BLaER1 treated with 17β-estradiol and CSF1 and Interleukin-3, amounts not matched to agents 10 nM and 100 nM (cell line): ENCODE measurements around the gene AIFM1.

ENCODE experiments used
- H3K27ac ChIP-seq, 11 experiments: shearing (Covaris generic); formaldehyde crosslinking; 2 replicates each; pipeline ENCODE4 v1.8.1; 2022
- H3K27me3 ChIP-seq, 11 experiments: shearing (Covaris generic); formaldehyde crosslinking; 2 replicates each; pipeline ENCODE4 v1.8.1; 2022
- H3K36me3 ChIP-seq, 11 experiments: shearing (Covaris generic); formaldehyde crosslinking; 2 replicates each; pipeline ENCODE4 v1.8.1; 2022
- H3K4me1 ChIP-seq, 10 experiments: shearing (Covaris generic); formaldehyde crosslinking; 2 replicates each; pipeline ENCODE4 v1.8.1; 2022
- H3K4me2 ChIP-seq, 11 experiments: shearing (Covaris generic); formaldehyde crosslinking; 2 replicates each; pipeline ENCODE4 v1.8.1; 2022
- H3K4me3 ChIP-seq, 10 experiments: shearing (Covaris generic); formaldehyde crosslinking; 2 replicates each; pipeline ENCODE4 v1.8.1; 2022
- H3K9ac ChIP-seq, 11 experiments: shearing (Covaris generic); formaldehyde crosslinking; 2 replicates each; pipeline ENCODE4 v1.8.1; 2022
- H3K9me3 ChIP-seq, 11 experiments: shearing (Covaris generic); formaldehyde crosslinking; replicated peaks in 1 of 11; 2 replicates each; pipeline ENCODE4 v1.8.1; 2022
- H4K20me1 ChIP-seq, 11 experiments: shearing (Covaris generic); formaldehyde crosslinking; 2 replicates each; pipeline ENCODE4 v1.8.1; 2022
- Cebpa-rat ChIP-seq, 11 experiments: shearing (Covaris generic); IDR thresholded peaks; 2 replicates each; pipeline ENCODE4 v1.8.1; 2022

AIFM1 gene

DNA sequence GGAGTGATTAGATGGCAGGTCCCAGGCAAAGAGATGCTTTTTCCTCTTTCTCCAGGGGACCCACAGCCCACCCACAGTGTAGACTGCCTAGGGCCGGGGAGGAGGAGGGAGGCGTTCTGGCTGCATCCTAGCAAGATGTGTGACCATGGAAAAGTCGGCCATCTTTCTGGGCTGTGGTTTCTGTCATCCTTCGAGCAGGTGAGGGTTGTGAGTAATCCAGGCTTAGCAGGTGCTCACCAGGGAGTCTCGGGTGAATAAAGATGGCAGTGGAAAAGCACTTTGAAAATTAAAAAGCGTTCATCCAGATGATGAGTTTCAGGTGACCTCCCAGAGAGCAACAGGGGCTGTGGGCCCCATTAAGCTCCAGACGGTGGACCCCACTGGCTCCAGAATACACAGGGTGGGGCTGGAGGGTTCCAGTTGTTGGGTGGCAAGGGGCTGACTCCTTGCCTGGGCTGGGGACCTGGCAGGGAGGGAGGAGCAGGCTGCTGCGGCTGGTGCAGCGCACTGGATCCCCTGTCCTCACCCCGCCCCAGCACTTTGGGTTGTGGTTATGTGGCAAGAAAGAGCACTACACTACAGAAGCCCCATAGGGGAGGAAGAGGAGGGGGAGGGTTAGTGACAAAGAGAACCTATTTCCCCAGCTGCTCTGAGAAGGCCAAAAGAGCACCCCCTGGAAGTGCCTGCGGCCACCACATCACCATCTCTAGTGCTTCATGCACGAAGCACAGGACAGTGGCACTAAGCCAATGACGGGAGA, 79.0 kb downstream of the AIFM1 start:
- Histone ChIP-seq H3K4me1 (peaks cover 93 to 99% (median 96%) of the 10 kb centered on the region in 10 experiments), H3K9ac (peak overlapping the region; percentile 51 to 76 (median 60); a peak in 21 of 22 replicates), H4K20me1 (peaks cover 14 to 87% (median 60%) of the 10 kb centered on the region in 11 experiments; a peak in 18 of 22 replicates), H3K27ac (peak overlapping the region; percentile 20 to 84 (median 74); a peak in 20 of 22 replicates), H3K27me3 (peaks cover 75 to 97% (median 88%) of the 10 kb centered on the region in 11 experiments), H3K4me2 (peak overlapping the region; percentile 78 to 95 (median 88)), H3K9me3 (no peaks in the 10 kb centered on the region), H3K4me3 (peak overlapping the region in 9 of 10 experiments; percentile 5 to 65 (median 45); a peak in 15 of 20 replicates), H3K36me3 (peaks cover 0 to 4% (median 0%) of the 10 kb centered on the region in 11 experiments; a peak in 1 of 22 replicates)
- no peak for TF ChIP-seq Cebpa-rat (IDR thresholded peaks at IDR 0.05)

DNA sequence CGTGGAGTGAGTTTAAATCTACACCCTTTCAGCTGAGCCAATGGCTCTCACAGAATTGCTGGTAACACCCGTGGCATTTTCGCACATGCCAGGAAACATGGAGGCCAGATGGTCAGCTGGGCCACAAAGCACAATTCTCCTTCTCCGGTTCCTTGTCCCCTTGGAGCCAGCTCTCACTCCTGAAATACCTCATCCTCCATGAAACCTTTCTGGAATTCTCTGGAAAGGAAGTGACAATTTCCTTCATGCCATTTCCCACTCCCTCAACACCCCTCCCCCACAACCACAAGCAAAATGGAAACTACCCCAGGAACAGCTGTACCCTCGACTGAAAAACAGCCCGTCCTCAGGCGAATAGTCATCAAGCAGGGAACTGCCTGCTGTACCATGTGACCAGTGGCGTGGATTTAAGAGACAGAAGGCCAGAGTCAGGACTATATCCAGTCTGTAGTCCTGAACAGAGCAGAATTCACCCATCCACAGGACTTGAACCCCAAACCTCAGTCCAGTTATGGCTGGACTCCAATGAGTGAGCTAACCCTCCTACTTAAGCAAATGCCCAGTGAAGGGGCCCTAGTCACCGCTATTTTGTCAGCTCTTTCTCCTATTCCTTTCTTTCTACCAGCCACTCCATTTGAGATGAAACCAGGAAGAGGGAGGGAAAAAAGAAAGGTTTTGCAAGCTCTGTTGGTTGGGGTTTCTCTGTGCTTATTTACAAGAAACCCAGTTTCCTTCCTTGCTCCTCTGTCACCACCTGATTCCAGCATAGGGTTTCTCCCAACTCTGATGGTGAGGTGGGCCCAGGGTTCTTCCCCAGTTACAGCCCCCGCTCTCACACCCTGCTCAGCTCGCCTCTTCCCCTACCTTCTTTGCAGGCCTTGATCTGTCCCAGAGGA, 79.8 kb downstream of the AIFM1 start:
- peak overlapping the region; percentile 51 to 76 (median 60); a peak in 21 of 22 replicates for H3K9ac ChIP-seq
- peaks cover 80 to 99% (median 94%) of the 10 kb centered on the region in 11 experiments for H3K27me3 ChIP-seq
- H3K4me2 ChIP-seq = peak overlapping the region; percentile 78 to 95 (median 88)
- peak overlapping the region in 9 of 10 experiments; percentile 5 to 65 (median 45); a peak in 15 of 20 replicates for H3K4me3 ChIP-seq
- H3K4me1 ChIP-seq = peaks cover 94 to 99% (median 96%) of the 10 kb centered on the region in 10 experiments
- H3K27ac ChIP-seq = peak overlapping the region in 10 of 11 experiments; percentile 58 to 84 (median 75); a peak in 20 of 22 replicates
- H3K36me3 ChIP-seq = peaks cover 0 to 8% (median 0%) of the 10 kb centered on the region in 11 experiments; a peak in 4 of 22 replicates
- no peaks in the 10 kb centered on the region for H3K9me3 ChIP-seq
- H4K20me1 ChIP-seq = peaks cover 22 to 95% (median 68%) of the 10 kb centered on the region in 11 experiments; a peak in 19 of 22 replicates
- no peak for TF ChIP-seq Cebpa-rat (IDR thresholded peaks at IDR 0.05)

DNA sequence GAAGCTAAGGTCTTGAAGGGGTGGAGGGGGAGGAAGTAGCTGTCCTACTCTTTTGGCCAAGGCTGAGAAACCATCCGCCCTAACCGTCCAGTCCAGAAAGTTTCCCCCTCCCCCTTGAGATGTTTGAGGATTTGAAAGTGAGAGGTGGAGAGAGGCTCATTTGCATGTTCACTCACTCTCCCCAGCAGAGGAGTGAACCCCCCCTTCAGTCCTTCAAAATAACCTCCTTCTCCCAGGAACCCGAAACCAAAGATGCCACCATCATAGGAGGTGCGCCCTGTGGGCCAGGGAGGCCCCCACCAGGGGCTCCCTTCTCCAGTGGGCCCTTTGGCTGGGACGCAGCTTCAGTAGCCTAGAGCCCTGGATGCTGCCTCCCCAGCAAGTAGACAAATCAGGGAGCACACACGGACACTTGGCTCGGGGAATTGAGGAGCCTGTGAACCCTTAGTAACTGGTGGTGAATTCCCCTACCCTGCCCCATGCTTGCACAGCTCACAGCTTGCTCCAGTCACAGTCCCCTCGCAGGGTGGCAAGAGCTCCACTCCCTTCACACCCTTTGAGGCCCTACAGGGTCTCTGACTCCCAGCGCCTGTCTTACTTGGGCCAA, 80.9 kb downstream of the AIFM1 start:
- H3K9me3 ChIP-seq = no peaks in the 10 kb centered on the region
- TF ChIP-seq Cebpa-rat (IDR thresholded peaks at IDR 0.05) = no peak
- H4K20me1 ChIP-seq = peaks cover 33 to 97% (median 78%) of the 10 kb centered on the region in 11 experiments; a peak in 19 of 22 replicates
- peaks cover 0 to 16% (median 0%) of the 10 kb centered on the region in 11 experiments; a peak in 5 of 22 replicates for H3K36me3 ChIP-seq
- H3K4me1 ChIP-seq = peaks cover 86 to 97% (median 94%) of the 10 kb centered on the region in 10 experiments
- peaks cover 89 to 100% (median 100%) of the 10 kb centered on the region in 11 experiments for H3K27me3 ChIP-seq
- peak overlapping the region in 6 of 10 experiments; percentile 0 to 65 (median 48); a peak in 9 of 20 replicates for H3K4me3 ChIP-seq
- peak overlapping the region; percentile 29 to 76 (median 61); a peak in 20 of 22 replicates for H3K9ac ChIP-seq
- H3K4me2 ChIP-seq = peak overlapping the region; percentile 78 to 95 (median 88)
- peak overlapping the region in 10 of 11 experiments; percentile 58 to 84 (median 75); a peak in 20 of 22 replicates for H3K27ac ChIP-seq

DNA sequence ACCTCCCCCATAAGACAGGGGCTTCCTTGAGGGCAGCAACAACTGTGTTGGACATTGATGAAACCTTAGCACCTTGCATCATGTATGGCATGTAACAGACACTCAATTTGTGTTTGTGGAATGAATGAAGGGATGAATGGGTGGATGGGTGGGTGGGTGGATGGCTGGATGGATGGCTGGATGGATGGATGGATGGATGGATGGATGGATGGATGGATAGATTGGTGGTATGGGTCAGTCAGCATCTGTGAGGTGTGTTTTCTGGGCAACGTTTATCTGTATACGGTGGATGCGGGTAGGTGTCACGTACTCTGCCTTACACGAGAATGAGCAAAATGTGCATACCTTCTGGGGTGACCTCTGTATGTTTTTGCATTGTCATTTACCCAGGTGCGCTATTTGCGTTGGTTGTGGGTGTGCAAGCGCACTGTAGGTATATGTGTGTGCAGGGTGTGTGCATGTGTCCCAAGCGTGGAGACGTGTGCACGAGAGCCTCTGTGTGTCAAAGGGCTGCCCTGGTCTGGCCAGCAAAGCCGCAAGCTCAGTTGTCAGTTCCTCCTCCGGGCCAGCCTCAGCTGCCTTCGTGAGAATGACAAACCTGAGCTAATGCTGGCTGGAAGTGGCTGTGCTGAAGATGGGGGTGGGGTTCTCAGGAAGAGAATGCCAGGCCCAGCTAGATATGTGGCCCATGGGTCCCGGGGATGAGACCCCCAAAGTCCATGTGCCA, 81.8 kb downstream of the AIFM1 start:
- peak overlapping the region in 10 of 11 experiments; percentile 58 to 84 (median 75); a peak in 16 of 22 replicates for H3K27ac ChIP-seq
- peak overlapping the region; percentile 78 to 95 (median 88) for H3K4me2 ChIP-seq
- H3K4me3 ChIP-seq = peak overlapping the region in 5 of 10 experiments; percentile 0 to 65 (median 51); a peak in 7 of 20 replicates
- peak overlapping the region in 10 of 11 experiments; percentile 43 to 76 (median 61); a peak in 16 of 22 replicates for H3K9ac ChIP-seq
- peaks cover 36 to 97% (median 77%) of the 10 kb centered on the region in 11 experiments; a peak in 19 of 22 replicates for H4K20me1 ChIP-seq
- peaks cover 78 to 88% (median 85%) of the 10 kb centered on the region in 10 experiments for H3K4me1 ChIP-seq
- H3K27me3 ChIP-seq = peaks cover 96 to 100% (median 100%) of the 10 kb centered on the region in 11 experiments
- H3K9me3 ChIP-seq = no peaks in the 10 kb centered on the region
- H3K36me3 ChIP-seq = peaks cover 0 to 18% (median 0%) of the 10 kb centered on the region in 11 experiments; a peak in 7 of 22 replicates
- TF ChIP-seq Cebpa-rat (IDR thresholded peaks at IDR 0.05) = no peak

DNA sequence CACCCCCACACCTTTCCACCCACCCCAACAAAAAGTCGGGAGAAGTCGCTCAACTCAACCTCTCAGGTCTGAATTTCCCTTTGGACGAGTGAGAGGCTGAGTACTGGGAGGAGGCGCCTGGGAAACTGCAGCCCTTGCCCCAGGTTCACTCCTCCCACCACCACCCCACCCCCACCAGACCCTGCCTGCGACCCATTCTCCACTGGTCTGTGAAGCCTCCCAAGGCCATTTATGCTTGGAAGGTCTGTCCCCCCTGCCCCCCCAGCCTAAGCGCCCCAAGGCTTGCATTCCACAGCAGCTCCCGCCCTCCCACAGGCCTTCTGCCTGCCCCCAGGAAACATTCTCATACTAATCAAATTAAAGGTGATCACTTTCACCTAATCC, 82.5 kb downstream of the AIFM1 start:
- Histone ChIP-seq H3K4me2 (peak overlapping the region; percentile 80 to 95 (median 89)), H3K9me3 (no peaks in the 10 kb centered on the region), H4K20me1 (peaks cover 36 to 94% (median 70%) of the 10 kb centered on the region in 11 experiments; a peak in 19 of 22 replicates), H3K36me3 (peaks cover 0 to 21% (median 0%) of the 10 kb centered on the region in 11 experiments; a peak in 7 of 22 replicates), H3K4me1 (peaks cover 71 to 80% (median 78%) of the 10 kb centered on the region in 10 experiments), H3K27me3 (peaks cover 91 to 100% (median 95%) of the 10 kb centered on the region in 11 experiments), H3K4me3 (peak overlapping the region in 2 of 10 experiments; percentile 54 to 65; a peak in 3 of 20 replicates), H3K9ac (peak overlapping the region in 7 of 11 experiments; percentile 41 to 75 (median 70); a peak in 10 of 22 replicates), H3K27ac (peak overlapping the region in 8 of 11 experiments; percentile 72 to 84 (median 80); a peak in 14 of 22 replicates)
- no peak for TF ChIP-seq Cebpa-rat (IDR thresholded peaks at IDR 0.05)

DNA sequence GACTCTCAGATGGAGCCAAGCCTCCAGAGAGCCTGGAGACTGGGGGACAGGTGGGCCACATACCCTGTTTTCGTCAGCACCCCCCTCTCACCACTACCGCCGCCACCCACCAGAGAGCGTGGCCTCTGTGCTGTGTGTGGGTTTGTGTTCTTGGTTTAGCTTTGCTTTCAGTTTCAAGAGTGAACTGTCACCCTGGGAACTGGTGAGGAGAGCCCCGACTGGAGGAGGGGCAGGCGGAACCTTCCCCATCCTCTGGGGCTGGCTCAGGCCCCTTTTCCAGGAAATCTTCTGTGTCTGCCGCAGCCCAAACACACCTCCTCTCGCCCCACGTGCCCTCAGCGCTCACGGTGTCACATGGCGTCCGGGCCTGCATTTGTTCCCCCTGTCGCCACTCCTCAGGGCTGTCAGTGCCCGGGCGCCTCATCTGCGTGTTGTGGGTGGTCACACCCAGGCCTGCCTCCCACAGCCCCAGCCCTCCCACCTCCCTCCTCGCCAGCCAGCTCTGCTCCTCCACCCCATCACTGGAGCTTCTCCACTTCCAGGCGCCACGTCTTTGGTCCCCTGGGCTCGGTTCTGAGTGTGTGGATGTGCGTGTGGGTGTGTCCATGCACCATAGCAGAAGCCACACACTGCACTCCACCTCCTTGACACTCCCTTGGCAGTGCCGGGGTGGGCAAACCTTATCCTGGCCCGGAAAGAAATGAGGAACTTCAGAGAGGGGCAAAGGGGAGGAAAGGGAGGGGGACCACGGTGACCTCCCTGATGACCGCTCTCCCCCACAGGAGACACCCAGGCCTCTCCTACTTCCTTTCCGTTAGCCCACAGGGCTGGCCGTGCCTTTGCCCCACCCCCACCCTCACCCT, 83.2 kb downstream of the AIFM1 start:
- peak overlapping the region in 10 of 11 experiments; percentile 20 to 84 (median 78); a peak in 19 of 22 replicates for H3K27ac ChIP-seq
- H3K4me1 ChIP-seq = peaks cover 65 to 74% (median 72%) of the 10 kb centered on the region in 10 experiments
- H3K4me2 ChIP-seq = peak overlapping the region; percentile 80 to 95 (median 89)
- peaks cover 36 to 92% (median 66%) of the 10 kb centered on the region in 11 experiments; a peak in 19 of 22 replicates for H4K20me1 ChIP-seq
- peak overlapping the region; percentile 23 to 62 (median 41); a peak in 18 of 20 replicates for H3K4me3 ChIP-seq
- H3K27me3 ChIP-seq = peaks cover 88 to 100% (median 93%) of the 10 kb centered on the region in 11 experiments
- H3K9me3 ChIP-seq = no peaks in the 10 kb centered on the region
- H3K36me3 ChIP-seq = peaks cover 0 to 23% (median 0%) of the 10 kb centered on the region in 11 experiments; a peak in 7 of 22 replicates
- H3K9ac ChIP-seq = peak overlapping the region in 10 of 11 experiments; percentile 20 to 75 (median 70); a peak in 19 of 22 replicates
- TF ChIP-seq Cebpa-rat (IDR thresholded peaks at IDR 0.05) = no peak
